Thoracic aorta endothelial cell (primary cell): ENCODE data around the gene PLXDC2. TPM values are rescaled to one million over a fixed set of nuclear protein-coding genes. Genes with fewer than 3 reads are reported as not detected.

Experiments used
- small RNA-seq: library from RNA; depleted of rRNA; stranded (forward); fragments of <200 nt; gene quantifications from one replicate; pipeline ENCODE3, GENCODE V24; 2012
- total RNA-seq: library from RNA; depleted of rRNA; stranded (reverse); fragments of >200 nt; gene quantifications from 2 replicates; pipeline ENCODE4 v1.2.3, GENCODE V29; 2012

Gene PLXDC2
- 0.93 and 1.5 TPM in 2 replicates for total RNA-seq

DNA sequence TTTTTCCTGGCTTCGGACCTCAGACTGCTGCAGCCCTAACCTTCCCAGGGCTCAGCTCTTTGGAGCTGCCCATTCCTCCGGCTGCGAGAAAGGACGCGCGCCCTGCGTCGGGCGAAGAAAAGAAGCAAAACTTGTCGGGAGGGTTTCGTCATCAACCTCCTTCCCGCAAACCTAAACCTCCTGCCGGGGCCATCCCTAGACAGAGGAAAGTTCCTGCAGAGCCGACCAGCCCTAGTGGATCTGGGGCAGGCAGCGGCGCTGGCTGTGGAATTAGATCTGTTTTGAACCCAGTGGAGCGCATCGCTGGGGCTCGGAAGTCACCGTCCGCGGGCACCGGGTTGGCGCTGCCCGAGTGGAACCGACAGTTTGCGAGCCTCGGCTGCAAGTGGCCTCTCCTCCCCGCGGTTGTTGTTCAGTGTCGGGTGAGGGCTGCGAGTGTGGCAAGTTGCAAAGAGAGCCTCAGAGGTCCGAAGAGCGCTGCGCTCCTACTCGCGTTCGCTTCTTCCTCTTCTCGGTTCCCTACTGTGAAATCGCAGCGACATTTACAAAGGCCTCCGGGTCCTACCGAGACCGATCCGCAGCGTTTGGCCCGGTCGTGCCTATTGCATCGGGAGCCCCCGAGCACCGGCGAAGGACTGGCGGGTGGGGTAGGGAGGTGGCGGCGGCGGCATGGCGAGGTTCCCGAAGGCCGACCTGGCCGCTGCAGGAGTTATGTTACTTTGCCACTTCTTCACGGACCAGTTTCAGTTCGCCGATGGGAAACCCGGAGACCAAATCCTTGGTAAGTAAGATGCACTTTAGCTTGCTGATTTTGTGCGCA, at the start of gene PLXDC2:
Gene PLXDC2 (plus strand): TSS at position 22 of the 820 bp plus-strand sequence.

Small RNA genes lying within 50 kb of the gene (small RNA-seq; reads per million reads assigned to genes)
- not detected for gene RNU6-1212P
